ENCODE data around the gene MTX2. TPM values are rescaled to one million over a fixed set of nuclear protein-coding genes. Genes with fewer than 3 reads are reported as not detected.

The MTX2 gene
- total RNA-seq, 1 donor from 2014 or later = 19.4 TPM

GRCh38 chr2:176272870-176273459 lies 3.7 kb downstream of the MTX2 start:
- TF ChIP-seq CTCF (IDR thresholded peaks at IDR 0.05) = no peak
- H3K4me3 Mint-ChIP-seq (ENCODE audit: unreplicated experiment) = no peak overlapping the region
- H3K27ac Mint-ChIP-seq (ENCODE audit: unreplicated experiment) = no peak overlapping the region
- DNase-seq (ENCODE audit: low spot score) = no peak
- no peaks in the 10 kb centered on the region for H3K36me3 Mint-ChIP-seq (ENCODE audit: low read depth)
- no peaks in the 10 kb centered on the region for H3K9me3 Mint-ChIP-seq (ENCODE audit: low read depth)
- H3K27me3 Mint-ChIP-seq (ENCODE audit: low read depth) = no peaks in the 10 kb centered on the region
- H3K4me1 Mint-ChIP-seq (ENCODE audit: low read depth) = peaks cover 17% of the 10 kb centered on the region

GRCh38 chr2:176278927-176279326 lies 9.7 kb downstream of the MTX2 start:
- TF ChIP-seq CTCF (IDR thresholded peaks at IDR 0.05) = no peak
- no peak for DNase-seq (ENCODE audit: low spot score)
- Mint-ChIP-seq H3K36me3 (ENCODE audit: low read depth) (no peaks in the 10 kb centered on the region), H3K27me3 (ENCODE audit: low read depth) (no peaks in the 10 kb centered on the region), H3K9me3 (ENCODE audit: low read depth) (no peaks in the 10 kb centered on the region), H3K4me3 (ENCODE audit: unreplicated experiment) (no peak overlapping the region), H3K4me1 (ENCODE audit: low read depth) (peaks cover 8% of the 10 kb centered on the region), H3K27ac (ENCODE audit: unreplicated experiment) (no peak overlapping the region)

- Mint-ChIP-seq H3K4me1 (ENCODE audit: low read depth) (peaks cover 9% of the 10 kb centered on the region), H3K4me3 (ENCODE audit: unreplicated experiment) (no peak overlapping the region), H3K27ac (ENCODE audit: unreplicated experiment) (no peak overlapping the region), H3K27me3 (ENCODE audit: low read depth) (no peaks in the 10 kb centered on the region), H3K9me3 (ENCODE audit: low read depth) (no peaks in the 10 kb centered on the region), H3K36me3 (ENCODE audit: low read depth) (no peaks in the 10 kb centered on the region)
- TF ChIP-seq CTCF (IDR thresholded peaks at IDR 0.05) = no peak
- no peak for DNase-seq (ENCODE audit: low spot score)
These were observed 10.9 kb downstream of the MTX2 start for GRCh38 chr2:176280156-176280555.

- H3K4me1 Mint-ChIP-seq (ENCODE audit: low read depth) = peaks cover 12% of the 10 kb centered on the region
- no peak for DNase-seq (ENCODE audit: low spot score)
- no peaks in the 10 kb centered on the region for H3K36me3 Mint-ChIP-seq (ENCODE audit: low read depth)
- H3K4me3 Mint-ChIP-seq (ENCODE audit: unreplicated experiment) = no peak overlapping the region
- H3K27ac Mint-ChIP-seq (ENCODE audit: unreplicated experiment) = no peak overlapping the region
- H3K9me3 Mint-ChIP-seq (ENCODE audit: low read depth) = no peaks in the 10 kb centered on the region
- TF ChIP-seq CTCF (IDR thresholded peaks at IDR 0.05) = no peak
- no peaks in the 10 kb centered on the region for H3K27me3 Mint-ChIP-seq (ENCODE audit: low read depth)
These were observed 11.8 kb downstream of the MTX2 start for GRCh38 chr2:176280867-176281658.

GRCh38 chr2:176283291-176284068 lies 14.2 kb downstream of the MTX2 start:
- H3K27me3 Mint-ChIP-seq (ENCODE audit: low read depth) = no peaks in the 10 kb centered on the region
- no peaks in the 10 kb centered on the region for H3K36me3 Mint-ChIP-seq (ENCODE audit: low read depth)
- no peak overlapping the region for H3K27ac Mint-ChIP-seq (ENCODE audit: unreplicated experiment)
- TF ChIP-seq CTCF (IDR thresholded peaks at IDR 0.05) = no peak
- H3K9me3 Mint-ChIP-seq (ENCODE audit: low read depth) = no peaks in the 10 kb centered on the region
- peaks cover 12% of the 10 kb centered on the region for H3K4me1 Mint-ChIP-seq (ENCODE audit: low read depth)
- no peak overlapping the region for H3K4me3 Mint-ChIP-seq (ENCODE audit: unreplicated experiment)
- no peak for DNase-seq (ENCODE audit: low spot score)

All from chondrocyte (in vitro differentiated cells).